HepG2 (cell line): ENCODE results near the gene GJD3. TPM values are rescaled to one million over a fixed set of nuclear protein-coding genes. Genes with fewer than 3 reads are reported as not detected.

ENCODE experiments used
- ARID3A ChIP-seq: IDR thresholded peaks from 2 replicates; pipeline ENCODE4 v1.6.1; 2012; ENCODE audit warnings: low read depth, low read length, improper control_type of control experiment
- FUBP1 ChIP-seq: sonication (generic); formaldehyde crosslinking; IDR thresholded peaks from 2 replicates; pipeline ENCODE4 v1.5.1; 2020; ENCODE audit warnings: missing genetic modification reagents, mild to moderate bottlenecking, borderline replicate concordance
- GABPB1 ChIP-seq: IDR thresholded peaks from 2 replicates; pipeline ENCODE4 v1.6.1; 2016; ENCODE audit warnings: mild to moderate bottlenecking, missing genetic modification reagents, moderate library complexity, missing compliant biosample characterization
- GTF3A ChIP-seq: sonication (generic); formaldehyde crosslinking; conservative IDR thresholded peaks from 2 replicates; pipeline ENCODE4 v1.4.0; 2020; ENCODE audit warnings: mild to moderate bottlenecking, missing genetic modification reagents
- IRF2 ChIP-seq: IDR thresholded peaks from 2 replicates; pipeline ENCODE4 v1.6.1; 2018; ENCODE audit warnings: missing genetic modification reagents, missing compliant biosample characterization
- ISL2 ChIP-seq: sonication (generic); formaldehyde crosslinking; IDR thresholded peaks from 2 replicates; pipeline ENCODE4 v1.5.0; 2020; ENCODE audit warnings: missing genetic modification reagents
- JUND ChIP-seq: sonication (generic); formaldehyde crosslinking; IDR thresholded peaks from 2 replicates; pipeline ENCODE4 v1.8.0; 2022; ENCODE audit warnings: mild to moderate bottlenecking, missing genetic modification reagents
- KDM6A ChIP-seq: IDR thresholded peaks from 2 replicates; pipeline ENCODE4 v1.6.1; 2016; ENCODE audit warnings: low read depth
- KLF13 ChIP-seq: sonication (generic); formaldehyde crosslinking; IDR thresholded peaks from 2 replicates; pipeline ENCODE4 v1.4.0; 2020; ENCODE audit warnings: mild to moderate bottlenecking, missing genetic modification reagents
- MAFF ChIP-seq: IDR thresholded peaks from 2 replicates; pipeline ENCODE4 v1.6.1; 2011; ENCODE audit warnings: low read depth, low read length, improper control_type of control experiment
- MBNL3 ChIP-seq: fragments of 250-450 bp; sonication (Bioruptor Pico); conservative IDR thresholded peaks from 2 replicates; pipeline ENCODE4 v1.8.0; 2022; ENCODE audit warnings: mild to moderate bottlenecking, inconsistent platforms
- SETDB1 ChIP-seq: sonication (generic); formaldehyde crosslinking; IDR thresholded peaks from 2 replicates; pipeline ENCODE4 v1.5.1; 2020; ENCODE audit warnings: missing genetic modification reagents, mild to moderate bottlenecking, borderline replicate concordance
- SNRNP70 ChIP-seq: fragments of 200-400 bp; formaldehyde crosslinking; IDR thresholded peaks from 2 replicates; pipeline ENCODE4 v1.6.1; 2017; ENCODE audit warnings: mild to moderate bottlenecking, low read depth, low read length, moderate library complexity
- SRY ChIP-seq: sonication (generic); formaldehyde crosslinking; IDR thresholded peaks from 2 replicates; pipeline ENCODE4 v1.8.0; 2022; ENCODE audit warnings: mild to moderate bottlenecking, missing genetic modification reagents
- ZNF33A ChIP-seq: sonication (generic); formaldehyde crosslinking; IDR thresholded peaks from 2 replicates; pipeline ENCODE4 v1.5.1; 2020; ENCODE audit warnings: missing genetic modification reagents, mild to moderate bottlenecking, moderate library complexity, borderline replicate concordance
- ZNF432 ChIP-seq: sonication (generic); formaldehyde crosslinking; IDR thresholded peaks from 2 replicates; pipeline ENCODE4 v1.5.0; 2020; ENCODE audit warnings: missing genetic modification reagents, mild to moderate bottlenecking, borderline replicate concordance
- ZNF549 ChIP-seq: sonication (generic); formaldehyde crosslinking; IDR thresholded peaks from 2 replicates; pipeline ENCODE4 v1.5.0; 2020; ENCODE audit warnings: missing genetic modification reagents
- ZNF781 ChIP-seq: sonication (generic); formaldehyde crosslinking; IDR thresholded peaks from 2 replicates; pipeline ENCODE4 v1.5.1; 2020; ENCODE audit warnings: borderline replicate concordance, mild to moderate bottlenecking, missing genetic modification reagents; ENCODE audit errors: not compliant biosample characterization
- ZSCAN29 ChIP-seq: sonication (generic); formaldehyde crosslinking; conservative IDR thresholded peaks from 2 replicates; pipeline ENCODE4 v1.4.0; 2020; ENCODE audit warnings: mild to moderate bottlenecking, missing genetic modification reagents
- polyA plus RNA-seq, 8 experiments: library from polyadenylated mRNA; depleted of rRNA in 3 of 8; stranded (reverse) in 7 of 8; unstranded in 1 of 8; fragments of >200 nt; fragmentation: Illumina TruSeq in 4 of 8; extraction: Trizol in 4 of 8; gene quantifications; 2 replicates each; pipeline versions ENCODE4 v1.2.1 to v1.2.3, GENCODE V29; 2011 to 2016; ENCODE audit warnings: low read depth in 4 of 8, missing spikeins in 1 of 8, mixed read lengths in 1 of 8; ENCODE audit not compliant: insufficient read depth in 1 of 8
- total RNA-seq, 5 experiments: library from RNA; depleted of rRNA; stranded (reverse); fragments of >200 nt; fragmentation: Illumina TruSeq; extraction: Trizol; gene quantifications; 2 replicates each; pipeline ENCODE4 v1.2.3, GENCODE V29; 2016; ENCODE audit warnings: low read depth in 1 of 5
- TF ChIP-seq, protein P1 (sequence below): sonication (generic); formaldehyde crosslinking; IDR thresholded peaks from 2 replicates; pipeline ENCODE4 v1.9.0; 2021; ENCODE audit warnings: missing genetic modification reagents, borderline replicate concordance

Gene GJD3
- total and polyA plus RNA-seq, 2 of the 13 experiments (the other 11 are each of a cell fraction or from before 2014, with no cell fraction given) = not detected

GRCh38 chr17:40343219-40344119, 21.1 kb downstream of the GJD3 start (continued):
- TF ChIP-seq MAFF (no peak), MBNL3 (CRISPR knock-in tag) (no peak), GABPB1 (CRISPR knock-in tag) (no peak), KDM6A (no peak), ZNF549 (no peak), KLF13 (CRISPR knock-in tag) (no peak), SETDB1 (CRISPR knock-in tag) (no peak; the same call in 1 of the 2 replicates), SNRNP70 (no peak), IRF2 (CRISPR knock-in tag) (no peak), FUBP1 (no peak), ZNF33A (CRISPR knock-in tag) (no peak), SRY (CRISPR knock-in tag) (0 out of 2 replicates have a peak, but pooled peaks have one; percentile 16), ARID3A (no peak), JUND (CRISPR knock-in tag) (no peak), ZNF432 (CRISPR knock-in tag) (no peak), ZSCAN29 (CRISPR knock-in tag) (no peak), GTF3A (CRISPR knock-in tag) (no peak), ISL2 (CRISPR knock-in tag) (no peak), ZNF781 (CRISPR knock-in tag) (no peak)
- TF ChIP-seq, protein P1, sequence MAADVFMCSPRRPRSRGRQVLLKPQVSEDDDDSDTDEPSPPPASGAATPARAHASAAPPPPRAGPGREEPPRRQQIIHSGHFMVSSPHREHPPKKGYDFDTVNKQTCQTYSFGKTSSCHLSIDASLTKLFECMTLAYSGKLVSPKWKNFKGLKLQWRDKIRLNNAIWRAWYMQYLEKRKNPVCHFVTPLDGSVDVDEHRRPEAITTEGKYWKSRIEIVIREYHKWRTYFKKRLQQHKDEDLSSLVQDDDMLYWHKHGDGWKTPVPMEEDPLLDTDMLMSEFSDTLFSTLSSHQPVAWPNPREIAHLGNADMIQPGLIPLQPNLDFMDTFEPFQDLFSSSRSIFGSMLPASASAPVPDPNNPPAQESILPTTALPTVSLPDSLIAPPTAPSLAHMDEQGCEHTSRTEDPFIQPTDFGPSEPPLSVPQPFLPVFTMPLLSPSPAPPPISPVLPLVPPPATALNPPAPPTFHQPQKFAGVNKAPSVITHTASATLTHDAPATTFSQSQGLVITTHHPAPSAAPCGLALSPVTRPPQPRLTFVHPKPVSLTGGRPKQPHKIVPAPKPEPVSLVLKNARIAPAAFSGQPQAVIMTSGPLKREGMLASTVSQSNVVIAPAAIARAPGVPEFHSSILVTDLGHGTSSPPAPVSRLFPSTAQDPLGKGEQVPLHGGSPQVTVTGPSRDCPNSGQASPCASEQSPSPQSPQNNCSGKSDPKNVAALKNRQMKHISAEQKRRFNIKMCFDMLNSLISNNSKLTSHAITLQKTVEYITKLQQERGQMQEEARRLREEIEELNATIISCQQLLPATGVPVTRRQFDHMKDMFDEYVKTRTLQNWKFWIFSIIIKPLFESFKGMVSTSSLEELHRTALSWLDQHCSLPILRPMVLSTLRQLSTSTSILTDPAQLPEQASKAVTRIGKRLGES = no peak
